GM23338 (cell line): Measurements from ENCODE around the gene LIMA1. TPM values are rescaled to one million over a fixed set of nuclear protein-coding genes. Genes with fewer than 3 reads are reported as not detected.

Experiments used
- ATAC-seq: fragments of 200-7000 bp; cut with Tn5 transposase; 3 replicates; pipeline ENCODE4 v1.9.1; 2020
- DNase-seq: peaks from one replicate; pipeline ENCODE4 v3.0.0-alpha.2; 2015; ENCODE audit warnings: low spot score
- H2AFZ ChIP-seq: fragments of 200-600 bp; sonication (generic); 2 replicates; pipeline ENCODE4 v1.8.0; 2016; ENCODE audit warnings: antibody characterized with exemption, mild to moderate bottlenecking, moderate library complexity
- H3F3A ChIP-seq: fragments of 200-600 bp; sonication (generic); replicated peaks from 2 replicates; pipeline ENCODE4 v1.8.0; 2017; ENCODE audit warnings: antibody characterized with exemption, mixed run types, low read depth
- H3K27ac ChIP-seq: fragments of 200-600 bp; sonication (generic); 2 replicates; pipeline ENCODE4 v1.6.1; 2016; ENCODE audit warnings: low read depth
- H3K27me3 ChIP-seq: fragments of 200-600 bp; sonication (generic); 2 replicates; pipeline ENCODE4 v1.8.0; 2016; ENCODE audit warnings: mild to moderate bottlenecking, mixed run types, moderate library complexity; ENCODE audit not compliant: insufficient read depth
- H3K36me3 ChIP-seq: fragments of 200-600 bp; sonication (generic); 2 replicates; pipeline ENCODE4 v1.8.0; 2016; ENCODE audit warnings: mild to moderate bottlenecking; ENCODE audit not compliant: insufficient read depth
- H3K4me1 ChIP-seq: fragments of 200-600 bp; sonication (generic); 2 replicates; pipeline ENCODE4 v1.8.0; 2016; ENCODE audit warnings: mild to moderate bottlenecking, moderate library complexity; ENCODE audit not compliant: insufficient read depth
- H3K4me2 ChIP-seq: fragments of 200-600 bp; sonication (generic); 2 replicates; pipeline ENCODE4 v1.7.1; 2017; ENCODE audit warnings: mixed run types
- H3K4me3 ChIP-seq: fragments of 200-600 bp; sonication (generic); 2 replicates; pipeline ENCODE4 v1.6.1; 2016; ENCODE audit warnings: mixed run types
- H3K79me2 ChIP-seq: fragments of 200-600 bp; sonication (generic); replicated peaks from 2 replicates; pipeline ENCODE4 v1.8.0; 2017; ENCODE audit warnings: mild to moderate bottlenecking; ENCODE audit not compliant: insufficient read depth
- H3K9me2 ChIP-seq: fragments of 200-600 bp; sonication (generic); 2 replicates; pipeline ENCODE4 v1.8.0; 2017; ENCODE audit not compliant: insufficient read depth
- H4K20me1 ChIP-seq: fragments of 200-600 bp; sonication (generic); replicated peaks from 2 replicates; pipeline ENCODE4 v1.8.0; 2017; ENCODE audit warnings: mild to moderate bottlenecking; ENCODE audit not compliant: insufficient read depth
- H3K27ac Mint-ChIP-seq: 2 replicates; pipeline ENCODE4 v1.8.0; 2020; ENCODE audit warnings: inconsistent platforms, mild to moderate bottlenecking, moderate library complexity, mixed read lengths
- H3K27me3 Mint-ChIP-seq: 3 replicates; pipeline ENCODE4 v1.8.0; 2022; ENCODE audit warnings: low read depth, mild to moderate bottlenecking, moderate library complexity, mixed read lengths, inconsistent platforms; ENCODE audit not compliant: insufficient read depth, poor library complexity
- H3K36me3 Mint-ChIP-seq: 3 replicates; pipeline ENCODE4 v1.8.0; 2021; ENCODE audit warnings: low read depth, mild to moderate bottlenecking, inconsistent platforms, moderate library complexity, mixed read lengths
- H3K4me1 Mint-ChIP-seq: 3 replicates; pipeline ENCODE4 v1.8.0; 2020; ENCODE audit warnings: mild to moderate bottlenecking, inconsistent platforms, mixed read lengths
- H3K4me3 Mint-ChIP-seq: 3 replicates; pipeline ENCODE4 v1.8.0; 2021; ENCODE audit warnings: moderate library complexity, mild to moderate bottlenecking, inconsistent platforms, mixed read lengths
- H3K9me3 Mint-ChIP-seq: 3 replicates; pipeline ENCODE4 v1.8.0; 2020; ENCODE audit warnings: moderate library complexity, mild to moderate bottlenecking, inconsistent platforms, mixed read lengths
- CREB1 ChIP-seq: fragments of 250-450 bp; sonication (Bioruptor Pico); IDR thresholded peaks from 2 replicates; pipeline ENCODE4 v1.5.0; 2020; ENCODE audit warnings: low read depth, mild to moderate bottlenecking, moderate library complexity
- CTCF ChIP-seq, 2 experiments: fragments of 200-600 bp in 1 of 2; sonication (generic) in 1 of 2; conservative IDR thresholded peaks; 2 replicates each; pipeline versions ENCODE4 v1.5.1 to v1.6.1; 2016 to 2017; ENCODE audit warnings: antibody characterized with exemption in 2 of 2, low read depth in 2 of 2, mild to moderate bottlenecking in 2 of 2, moderate library complexity in 1 of 2
- ETS1 ChIP-seq: IDR thresholded peaks from 2 replicates; pipeline ENCODE4 v1.6.1; 2016; ENCODE audit warnings: antibody characterized with exemption
- EZH2 ChIP-seq: fragments of 200-600 bp; sonication (generic); IDR thresholded peaks from one replicate; pipeline ENCODE4 v1.8.0; 2017; ENCODE audit warnings: antibody characterized with exemption, mild to moderate bottlenecking, low read depth; ENCODE audit not compliant: unreplicated experiment
- EZH2phosphoT487 ChIP-seq: fragments of 200-600 bp; sonication (generic); IDR thresholded peaks from one replicate; pipeline ENCODE4 v1.8.1; 2018; ENCODE audit warnings: antibody characterized with exemption; ENCODE audit not compliant: unreplicated experiment
- JUNB ChIP-seq: IDR thresholded peaks from one replicate; pipeline ENCODE4 v1.6.1; 2016; ENCODE audit warnings: antibody characterized with exemption; ENCODE audit not compliant: unreplicated experiment
- NANOG ChIP-seq: IDR thresholded peaks from 2 replicates; pipeline ENCODE4 v1.6.1; 2016; ENCODE audit warnings: antibody characterized with exemption, borderline replicate concordance
- POLR2AphosphoS5 ChIP-seq: IDR thresholded peaks from 2 replicates; pipeline ENCODE4 v1.6.1; 2016; ENCODE audit warnings: antibody characterized with exemption, low read depth
- REST ChIP-seq: IDR thresholded peaks from one replicate; pipeline ENCODE4 v1.6.1; 2018; ENCODE audit warnings: antibody characterized with exemption; ENCODE audit not compliant: unreplicated experiment
- STAT1 ChIP-seq: IDR thresholded peaks from one replicate; pipeline ENCODE4 v1.6.1; 2016; ENCODE audit warnings: antibody characterized with exemption; ENCODE audit not compliant: unreplicated experiment
- ZNF114 ChIP-seq: fragments of 250-450 bp; sonication (Bioruptor Pico); IDR thresholded peaks from 2 replicates; pipeline ENCODE4 v1.5.0; 2020; ENCODE audit warnings: mild to moderate bottlenecking, moderate library complexity
- ZNF331 ChIP-seq: fragments of 250-450 bp; sonication (Bioruptor Pico); IDR thresholded peaks from 2 replicates; pipeline ENCODE4 v1.5.0; 2020; ENCODE audit warnings: low read depth, mild to moderate bottlenecking, moderate library complexity
- ZNF462 ChIP-seq: fragments of 250-450 bp; sonication (Bioruptor Pico); IDR thresholded peaks from 2 replicates; pipeline ENCODE4 v1.5.0; 2020; ENCODE audit warnings: mild to moderate bottlenecking, moderate library complexity
- polyA plus RNA-seq: library from polyadenylated mRNA; unstranded; fragments of >200 nt; fragmentation: Nextera tagmentation; extraction: Ambion mirVana; gene quantifications from 2 replicates; pipeline ENCODE4 v1.2.1, GENCODE V29; 2016
- total RNA-seq: library from RNA; depleted of rRNA; stranded (reverse); fragments of >200 nt; shearing (Covaris generic); gene quantifications from 2 replicates; pipeline ENCODE4 v1.2.3, GENCODE V29; 2014

LIMA1 gene
- total and polyA plus RNA-seq, 2 experiments from 2014 or later: 27.7 to 29.6 TPM

- TF ChIP-seq EZH2phosphoT487: no peak
These were observed 39.8 kb downstream of the LIMA1 start (continued) for GRCh38 chr12:50243507-50243906.

- DNase-seq: no peak
- no peaks in the 10 kb centered on the region for H3K9me3 Mint-ChIP-seq
- Histone ChIP-seq H3K27ac (no peak overlapping the region), H3K79me2 (no peaks in the 10 kb centered on the region), H4K20me1 (no peaks in the 10 kb centered on the region), H3K4me2 (no peak overlapping the region), H3K4me3 (no peak overlapping the region), H3F3A (no peaks in the 10 kb centered on the region), H3K4me1 (peaks cover 6% of the 10 kb centered on the region; the same call in 1 of the 2 replicates), H3K9me2 (no peaks in the 10 kb centered on the region), H3K36me3 (no peaks in the 10 kb centered on the region), H3K27me3 (no peaks in the 10 kb centered on the region), H2AFZ (no peak overlapping the region)
- no peak overlapping the region for H3K4me3 Mint-ChIP-seq
- peaks cover 13% of the 10 kb centered on the region; the same call in 2 of the 3 replicates for H3K4me1 Mint-ChIP-seq
- no peak for ATAC-seq
- H3K27ac Mint-ChIP-seq: no peak overlapping the region
- H3K27me3 Mint-ChIP-seq: peaks cover 2% of the 10 kb centered on the region
- TF ChIP-seq ZNF331 (no peak), JUNB (no peak), STAT1 (no peak), REST (no peak), EZH2phosphoT487 (no peak), CREB1 (no peak), ETS1 (no peak), POLR2AphosphoS5 (no peak), NANOG (no peak), CTCF (conservative IDR thresholded peaks at IDR 0.05; ENCODE audit: low read depth in 2 of 2) (no peak), EZH2 (no peak), ZNF114 (CRISPR knock-in tag) (no peak), ZNF462 (CRISPR knock-in tag) (no peak)
- no peaks in the 10 kb centered on the region for H3K36me3 Mint-ChIP-seq
These were observed 40.5 kb downstream of the LIMA1 start for GRCh38 chr12:50242751-50243191.
